ENCODE data around the gene COL27A1.
"Not testable (repeated sequence)": the region's sequence is repeated elsewhere in the genome, so short reads cannot be mapped to it uniquely, and the experiment has no call there.

COL27A1 gene

GRCh38 chr9:114315723-114316363 lies 160.5 kb downstream of the COL27A1 start:
- no peak for TF ChIP-seq PAX5 (IDR thresholded peaks at IDR 0.05; ENCODE audit: insufficient read depth, low read length, severe bottlenecking)
- TF ChIP-seq POU2F2 (IDR thresholded peaks at IDR 0.05; ENCODE audit: low read depth, low read length), result no peak
- TF ChIP-seq POLR2A (IDR thresholded peaks at IDR 0.05; ENCODE audit: low read depth, low read length), result no peak
- no peak for TF ChIP-seq TAF1 (IDR thresholded peaks at IDR 0.05; ENCODE audit: low read depth, low read length)
- no peak for TF ChIP-seq POLR2AphosphoS5 (IDR thresholded peaks at IDR 0.05; ENCODE audit: low read depth, low read length)
- TF ChIP-seq SPI1 (IDR thresholded peaks at IDR 0.05; ENCODE audit: low read depth, low read length), result no peak
- no peak for FAIRE-seq
- no peak for DNase-seq (ENCODE audit: insufficient read length, low spot score)

GRCh38 chr9:114316605-114317230 lies 161.4 kb downstream of the COL27A1 start:
- no peak for TF ChIP-seq POU2F2 (IDR thresholded peaks at IDR 0.05; ENCODE audit: low read depth, low read length)
- no peak for TF ChIP-seq POLR2A (IDR thresholded peaks at IDR 0.05; ENCODE audit: low read depth, low read length)
- no peak for TF ChIP-seq PAX5 (IDR thresholded peaks at IDR 0.05; ENCODE audit: insufficient read depth, low read length, severe bottlenecking)
- TF ChIP-seq TAF1 (IDR thresholded peaks at IDR 0.05; ENCODE audit: low read depth, low read length), result no peak
- no peak for TF ChIP-seq POLR2AphosphoS5 (IDR thresholded peaks at IDR 0.05; ENCODE audit: low read depth, low read length)
- no peak for TF ChIP-seq SPI1 (IDR thresholded peaks at IDR 0.05; ENCODE audit: low read depth, low read length)
- DNase-seq (ENCODE audit: insufficient read length, low spot score) (no peak), FAIRE-seq (no peak)

GRCh38 chr9:114317665-114318357 lies 162.5 kb downstream of the COL27A1 start:
- DNase-seq (ENCODE audit: insufficient read length, low spot score) (no peak), FAIRE-seq (no peak)
- TF ChIP-seq POLR2AphosphoS5 (IDR thresholded peaks at IDR 0.05; ENCODE audit: low read depth, low read length) (no peak), POLR2A (IDR thresholded peaks at IDR 0.05; ENCODE audit: low read depth, low read length) (no peak), SPI1 (IDR thresholded peaks at IDR 0.05; ENCODE audit: low read depth, low read length) (no peak), POU2F2 (IDR thresholded peaks at IDR 0.05; ENCODE audit: low read depth, low read length) (no peak)

- no peak for DNase-seq (ENCODE audit: insufficient read length, low spot score)
- no peak for FAIRE-seq
- TF ChIP-seq POLR2AphosphoS5 (IDR thresholded peaks at IDR 0.05; ENCODE audit: low read depth, low read length) (no peak), POU2F2 (IDR thresholded peaks at IDR 0.05; ENCODE audit: low read depth, low read length) (no peak), PAX5 (IDR thresholded peaks at IDR 0.05; ENCODE audit: insufficient read depth, low read length, severe bottlenecking) (no peak), TAF1 (IDR thresholded peaks at IDR 0.05; ENCODE audit: low read depth, low read length) (no peak), SPI1 (IDR thresholded peaks at IDR 0.05; ENCODE audit: low read depth, low read length) (no peak), POLR2A (IDR thresholded peaks at IDR 0.05; ENCODE audit: low read depth, low read length) (no peak)
These were observed 163.1 kb downstream of the COL27A1 start for GRCh38 chr9:114318416-114318815.

- TF ChIP-seq POLR2A (IDR thresholded peaks at IDR 0.05; ENCODE audit: low read depth, low read length), result no peak
- no peak for TF ChIP-seq POU2F2 (IDR thresholded peaks at IDR 0.05; ENCODE audit: low read depth, low read length)
- no peak for TF ChIP-seq POLR2AphosphoS5 (IDR thresholded peaks at IDR 0.05; ENCODE audit: low read depth, low read length)
- no peak for TF ChIP-seq TAF1 (IDR thresholded peaks at IDR 0.05; ENCODE audit: low read depth, low read length)
- no peak for TF ChIP-seq SPI1 (IDR thresholded peaks at IDR 0.05; ENCODE audit: low read depth, low read length)
- no peak for TF ChIP-seq PAX5 (IDR thresholded peaks at IDR 0.05; ENCODE audit: insufficient read depth, low read length, severe bottlenecking)
- FAIRE-seq, result no peak
- DNase-seq (ENCODE audit: insufficient read length, low spot score), result no peak
These were observed 163.8 kb downstream of the COL27A1 start for GRCh38 chr9:114319147-114319546.

- FAIRE-seq; DNase-seq (ENCODE audit: insufficient read length, low spot score): not testable (repeated sequence)
These were observed 165.4 kb downstream of the COL27A1 start for GRCh38 chr9:114320710-114321109.

GRCh38 chr9:114321759-114322158 lies 166.4 kb downstream of the COL27A1 start:
- no peak for TF ChIP-seq SPI1 (IDR thresholded peaks at IDR 0.05; ENCODE audit: low read depth, low read length)
- no peak for TF ChIP-seq POLR2A (IDR thresholded peaks at IDR 0.05; ENCODE audit: low read depth, low read length)
- TF ChIP-seq TAF1 (IDR thresholded peaks at IDR 0.05; ENCODE audit: low read depth, low read length), result no peak
- no peak for TF ChIP-seq POLR2AphosphoS5 (IDR thresholded peaks at IDR 0.05; ENCODE audit: low read depth, low read length)
- TF ChIP-seq PAX5 (IDR thresholded peaks at IDR 0.05; ENCODE audit: insufficient read depth, low read length, severe bottlenecking), result no peak
- TF ChIP-seq POU2F2 (IDR thresholded peaks at IDR 0.05; ENCODE audit: low read depth, low read length), result no peak
- DNase-seq (ENCODE audit: insufficient read length, low spot score), result no peak
- FAIRE-seq, result no peak

- DNase-seq (ENCODE audit: insufficient read length, low spot score); FAIRE-seq: not testable (repeated sequence)
These were observed 167.0 kb downstream of the COL27A1 start for GRCh38 chr9:114322160-114322818.

- not testable (repeated sequence) for FAIRE-seq; DNase-seq (ENCODE audit: insufficient read length, low spot score)
These were observed 167.6 kb downstream of the COL27A1 start, which contains the start of gene ORM1 for GRCh38 chr9:114322831-114323531. TSS of gene ORM1 (plus strand) at chr9:114323098. CDS start at chr9:114323134, 36 bp downstream.

- not testable (repeated sequence) for DNase-seq (ENCODE audit: insufficient read length, low spot score); FAIRE-seq
These were observed 168.5 kb downstream of the COL27A1 start for GRCh38 chr9:114323849-114324248.
